ENCODE results near the gene NDUFS8.

GRCh38 chr11:68038718-68039525, 8.4 kb downstream of the NDUFS8 start, which contains the start of gene TCIRG1:
- TF ChIP-seq, protein P1, sequence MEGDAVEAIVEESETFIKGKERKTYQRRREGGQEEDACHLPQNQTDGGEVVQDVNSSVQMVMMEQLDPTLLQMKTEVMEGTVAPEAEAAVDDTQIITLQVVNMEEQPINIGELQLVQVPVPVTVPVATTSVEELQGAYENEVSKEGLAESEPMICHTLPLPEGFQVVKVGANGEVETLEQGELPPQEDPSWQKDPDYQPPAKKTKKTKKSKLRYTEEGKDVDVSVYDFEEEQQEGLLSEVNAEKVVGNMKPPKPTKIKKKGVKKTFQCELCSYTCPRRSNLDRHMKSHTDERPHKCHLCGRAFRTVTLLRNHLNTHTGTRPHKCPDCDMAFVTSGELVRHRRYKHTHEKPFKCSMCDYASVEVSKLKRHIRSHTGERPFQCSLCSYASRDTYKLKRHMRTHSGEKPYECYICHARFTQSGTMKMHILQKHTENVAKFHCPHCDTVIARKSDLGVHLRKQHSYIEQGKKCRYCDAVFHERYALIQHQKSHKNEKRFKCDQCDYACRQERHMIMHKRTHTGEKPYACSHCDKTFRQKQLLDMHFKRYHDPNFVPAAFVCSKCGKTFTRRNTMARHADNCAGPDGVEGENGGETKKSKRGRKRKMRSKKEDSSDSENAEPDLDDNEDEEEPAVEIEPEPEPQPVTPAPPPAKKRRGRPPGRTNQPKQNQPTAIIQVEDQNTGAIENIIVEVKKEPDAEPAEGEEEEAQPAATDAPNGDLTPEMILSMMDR (IDR thresholded peaks at IDR 0.05) = peak in 2 of 4 experiments; percentile 40 to 71
- TF ChIP-seq POLR2A (IDR thresholded peaks at IDR 0.05) = peak; percentile 99
- peak; percentile 84 for TF ChIP-seq POLR2AphosphoS5 (IDR thresholded peaks at IDR 0.05)
